Measurements from ENCODE around the gene ADPGK. TPM values are rescaled to one million over a fixed set of nuclear protein-coding genes. Genes with fewer than 3 reads are reported as not detected.
A peak's percentile ranks its signal among the peaks of the same experiment; 100 is the strongest.

Gene ADPGK
- polyA plus RNA-seq, 3 donors, result 138 to 283 (median 152) TPM

DNA sequence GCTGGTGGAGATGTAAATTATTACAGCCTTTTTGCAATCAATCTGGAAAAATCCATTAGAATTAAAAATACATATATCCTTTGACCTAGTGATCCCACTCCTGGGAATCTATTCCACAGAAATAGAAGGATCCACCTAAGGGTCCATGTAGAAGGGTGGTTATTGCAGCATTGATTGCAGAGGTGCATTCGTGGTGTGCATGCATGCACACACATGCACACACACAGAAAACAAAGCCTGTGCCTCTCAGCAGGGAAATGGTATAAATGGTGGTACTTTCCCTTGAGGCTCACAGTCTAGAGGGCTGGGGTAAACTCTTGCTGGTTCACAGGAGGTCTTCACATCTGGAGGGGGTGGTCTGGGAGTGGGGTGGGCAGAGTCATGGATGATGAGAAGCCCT lies 19.4 kb upstream of the ADPGK start:
- Histone ChIP-seq H3K4me3 (replicated peaks in 1 of 3; ENCODE audit: low read depth in 2 of 3, low read length in 3 of 3) (no peak overlapping the region), H3K9ac (ENCODE audit: insufficient read depth, low read length, poor library complexity, severe bottlenecking) (no peak overlapping the region), H3K27ac (ENCODE audit: low read depth in 1 of 2, low read length in 2 of 2) (no peak overlapping the region), H3K4me1 (ENCODE audit: control insufficient read depth in 1 of 2, insufficient read depth in 2 of 2, low read length in 2 of 2) (no peaks in the 10 kb centered on the region), H3K4me2 (replicated peaks; ENCODE audit: extremely low read depth, low read length, poor library complexity, severe bottlenecking) (no peak overlapping the region), H3K36me3 (replicated peaks in 1 of 2; ENCODE audit: control insufficient read depth in 1 of 2, insufficient read depth in 2 of 2, low read length in 2 of 2) (no peaks in the 10 kb centered on the region), H4K20me1 (ENCODE audit: insufficient read depth, low read length) (no peaks in the 10 kb centered on the region), H3K9me3 (replicated peaks in 1 of 2; ENCODE audit: control insufficient read depth in 1 of 2, insufficient read depth in 1 of 2, low read length in 2 of 2) (no peaks in the 10 kb centered on the region), H3K79me2 (ENCODE audit: insufficient read depth, low read length) (no peaks in the 10 kb centered on the region), H2AFZ (ENCODE audit: insufficient read depth, low read depth, low read length, poor library complexity, severe bottlenecking) (no peak overlapping the region), H3K27me3 (ENCODE audit: control insufficient read depth in 2 of 2, insufficient read depth in 2 of 2, low read length in 2 of 2) (peaks cover 15 to 34% of the 10 kb centered on the region in 2 donors)
- intact Hi-C loops (cut with micrococcal nuclease), result no loop called here
- TF ChIP-seq, protein P1, sequence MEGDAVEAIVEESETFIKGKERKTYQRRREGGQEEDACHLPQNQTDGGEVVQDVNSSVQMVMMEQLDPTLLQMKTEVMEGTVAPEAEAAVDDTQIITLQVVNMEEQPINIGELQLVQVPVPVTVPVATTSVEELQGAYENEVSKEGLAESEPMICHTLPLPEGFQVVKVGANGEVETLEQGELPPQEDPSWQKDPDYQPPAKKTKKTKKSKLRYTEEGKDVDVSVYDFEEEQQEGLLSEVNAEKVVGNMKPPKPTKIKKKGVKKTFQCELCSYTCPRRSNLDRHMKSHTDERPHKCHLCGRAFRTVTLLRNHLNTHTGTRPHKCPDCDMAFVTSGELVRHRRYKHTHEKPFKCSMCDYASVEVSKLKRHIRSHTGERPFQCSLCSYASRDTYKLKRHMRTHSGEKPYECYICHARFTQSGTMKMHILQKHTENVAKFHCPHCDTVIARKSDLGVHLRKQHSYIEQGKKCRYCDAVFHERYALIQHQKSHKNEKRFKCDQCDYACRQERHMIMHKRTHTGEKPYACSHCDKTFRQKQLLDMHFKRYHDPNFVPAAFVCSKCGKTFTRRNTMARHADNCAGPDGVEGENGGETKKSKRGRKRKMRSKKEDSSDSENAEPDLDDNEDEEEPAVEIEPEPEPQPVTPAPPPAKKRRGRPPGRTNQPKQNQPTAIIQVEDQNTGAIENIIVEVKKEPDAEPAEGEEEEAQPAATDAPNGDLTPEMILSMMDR (IDR thresholded peaks at IDR 0.05), result no peak
- H3K4me3 Mint-ChIP-seq, result no peak overlapping the region
- no peak for DNase-seq
- H3K27ac Mint-ChIP-seq, result no peak overlapping the region
- peaks cover 18 to 34% (median 18%) of the 10 kb centered on the region in 3 donors for H3K27me3 Mint-ChIP-seq (ENCODE audit: low read depth in 3 of 3)
- H3K4me1 Mint-ChIP-seq, result no peaks in the 10 kb centered on the region
- H3K36me3 Mint-ChIP-seq, result no peaks in the 10 kb centered on the region
- no CpG with 5 or more reads among the region's 1 CpG for WGBS (ENCODE audit: insufficient coverage)
- H3K9me3 Mint-ChIP-seq, result peaks cover 3 to 9% (median 4%) of the 10 kb centered on the region in 7 donors

DNA sequence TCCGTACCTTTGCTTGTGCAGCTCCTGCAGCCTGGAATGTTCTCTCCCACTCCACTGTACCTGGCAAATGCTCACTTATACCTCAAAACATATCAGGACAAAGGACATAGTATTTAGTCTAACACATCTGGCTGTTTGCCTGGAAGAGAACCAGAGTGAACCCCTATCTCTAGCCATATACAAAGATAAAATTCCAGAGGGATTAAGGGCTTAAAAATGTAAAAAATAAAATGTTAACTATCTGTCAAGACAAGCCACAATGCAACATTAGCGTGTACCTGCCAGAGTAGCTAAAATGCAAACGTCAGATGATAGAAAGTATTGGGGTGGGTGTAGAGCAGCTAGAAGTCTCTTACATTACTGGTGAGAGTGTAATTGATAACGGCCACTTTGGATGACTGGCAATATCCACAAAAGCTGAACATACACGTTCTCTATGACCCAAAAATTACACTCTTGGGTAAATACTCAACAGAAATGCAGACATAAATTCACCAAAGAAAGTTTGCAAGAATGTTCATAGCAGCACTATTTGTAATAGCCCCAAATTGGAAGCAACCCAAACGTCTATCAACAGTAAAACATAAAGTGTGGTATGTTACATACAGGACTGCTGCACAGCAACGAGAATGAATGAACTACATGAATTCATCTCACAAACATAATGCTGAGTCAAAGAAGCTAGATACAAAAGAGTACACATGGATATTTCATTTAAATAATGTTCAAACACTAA lies 18.2 kb upstream of the ADPGK start:
- intact Hi-C loops (cut with micrococcal nuclease), result no loop called here
- Histone ChIP-seq H2AFZ (ENCODE audit: insufficient read depth, low read depth, low read length, poor library complexity, severe bottlenecking) (no peak overlapping the region), H4K20me1 (ENCODE audit: insufficient read depth, low read length) (no peaks in the 10 kb centered on the region), H3K9ac (ENCODE audit: insufficient read depth, low read length, poor library complexity, severe bottlenecking) (no peak overlapping the region), H3K27me3 (ENCODE audit: control insufficient read depth in 2 of 2, insufficient read depth in 2 of 2, low read length in 2 of 2) (peaks cover 22 to 43% of the 10 kb centered on the region in 2 donors), H3K27ac (ENCODE audit: low read depth in 1 of 2, low read length in 2 of 2) (no peak overlapping the region), H3K4me3 (replicated peaks in 1 of 3; ENCODE audit: low read depth in 2 of 3, low read length in 3 of 3) (no peak overlapping the region), H3K36me3 (replicated peaks in 1 of 2; ENCODE audit: control insufficient read depth in 1 of 2, insufficient read depth in 2 of 2, low read length in 2 of 2) (no peaks in the 10 kb centered on the region), H3K4me2 (replicated peaks; ENCODE audit: extremely low read depth, low read length, poor library complexity, severe bottlenecking) (no peak overlapping the region), H3K9me3 (replicated peaks in 1 of 2; ENCODE audit: control insufficient read depth in 1 of 2, insufficient read depth in 1 of 2, low read length in 2 of 2) (no peaks in the 10 kb centered on the region), H3K79me2 (ENCODE audit: insufficient read depth, low read length) (no peaks in the 10 kb centered on the region), H3K4me1 (ENCODE audit: control insufficient read depth in 1 of 2, insufficient read depth in 2 of 2, low read length in 2 of 2) (peaks cover 5 to 6% of the 10 kb centered on the region in 2 donors)
- peak overlapping the region in 1 of 7 donors; percentile 48 for H3K27ac Mint-ChIP-seq
- H3K27me3 Mint-ChIP-seq (ENCODE audit: low read depth in 3 of 3), result peaks cover 23 to 46% (median 24%) of the 10 kb centered on the region in 3 donors
- 91% methylated on average over 3 of the region's 7 CpGs for WGBS (ENCODE audit: insufficient coverage)
- no peak for DNase-seq
- H3K36me3 Mint-ChIP-seq, result no peaks in the 10 kb centered on the region
- TF ChIP-seq, protein P1 (IDR thresholded peaks at IDR 0.05), result no peak
- H3K4me1 Mint-ChIP-seq, result peaks cover 8% of the 10 kb centered on the region
- peak overlapping the region in 1 of 2 donors; percentile 63 for H3K4me3 Mint-ChIP-seq
- H3K9me3 Mint-ChIP-seq, result peaks cover 0 to 4% (median 0%) of the 10 kb centered on the region in 7 donors
